HG02970 (cell line): Measurements from ENCODE around the gene GARIN5B.
"Not testable (repeated sequence)": the region's sequence is repeated elsewhere in the genome, so short reads cannot be mapped to it uniquely, and the experiment has no call there.

ENCODE experiments used
- ATAC-seq: cut with Tn5 transposase; IDR thresholded peaks from one replicate; pipeline ENCODE4 v1.9.1; 2021; ENCODE audit warnings: mild to moderate bottlenecking, moderate library complexity, moderate number of reproducible peaks; ENCODE audit not compliant: unreplicated experiment, low FRiP score

Gene GARIN5B

GRCh38 chr19:55329791-55330190 lies 33.3 kb downstream of the GARIN5B start:
- ATAC-seq, result not testable (repeated sequence)

- ATAC-seq, result not testable (repeated sequence)
Measured at GRCh38 chr19:55328774-55329318, 34.2 kb downstream of the GARIN5B start.

GRCh38 chr19:55325172-55325571 lies 37.9 kb downstream of the GARIN5B start, which contains the start of gene TMEM150B:
Gene TMEM150B (minus strand): TSS chr19:55325341. CDS start chr19:55321036, 4,305 bp downstream.
- ATAC-seq, result no peak

GRCh38 chr19:55324662-55325061 lies 38.4 kb downstream of the GARIN5B start:
- no peak for ATAC-seq

- no peak for ATAC-seq
Measured at GRCh38 chr19:55322204-55322885, 40.7 kb downstream of the GARIN5B start.

GRCh38 chr19:55321466-55322137 lies 41.5 kb downstream of the GARIN5B start:
- ATAC-seq, result no peak

- no peak for ATAC-seq
Measured at GRCh38 chr19:55320844-55321419, 42.1 kb downstream of the GARIN5B start.

- no peak for ATAC-seq
Measured at GRCh38 chr19:55319785-55320184, 43.3 kb downstream of the GARIN5B start.

- ATAC-seq, result no peak
Measured at GRCh38 chr19:55316646-55317045, 46.4 kb downstream of the GARIN5B start.

- ATAC-seq, result no peak
Measured at GRCh38 chr19:55315956-55316525, 47.0 kb downstream of the GARIN5B start.

- no peak for ATAC-seq
Measured at GRCh38 chr19:55314396-55314795, 48.7 kb downstream of the GARIN5B start.

- ATAC-seq, result no peak
Measured at GRCh38 chr19:55312621-55313512, 50.2 kb downstream of the GARIN5B start.

- no peak for ATAC-seq
Measured at GRCh38 chr19:55311797-55312196, 51.3 kb downstream of the GARIN5B start.

- no peak for ATAC-seq
Measured at GRCh38 chr19:55311397-55311796, 51.7 kb downstream of the GARIN5B start.

GRCh38 chr19:55310498-55310897 lies 52.6 kb downstream of the GARIN5B start:
- ATAC-seq, result no peak

- no peak for ATAC-seq
Measured at GRCh38 chr19:55309448-55309847, 53.6 kb downstream of the GARIN5B start.

GRCh38 chr19:55308281-55308680 lies 54.8 kb downstream of the GARIN5B start:
- no peak for ATAC-seq

GRCh38 chr19:55306712-55307111 lies 56.3 kb downstream of the GARIN5B start:
- no peak for ATAC-seq

GRCh38 chr19:55305983-55306562 lies 57.0 kb downstream of the GARIN5B start:
- no peak for ATAC-seq

- no peak for ATAC-seq
Measured at GRCh38 chr19:55305491-55305890, 57.6 kb downstream of the GARIN5B start.
